Testis (tissue), 2 donors: ENCODE data around the gene SHISA4.

Experiments used
- POLR2A ChIP-seq: fragments of 450-650 bp; IDR thresholded peaks from one replicate; pipeline ENCODE4 v1.6.1; 2017; ENCODE audit warnings: antibody characterized with exemption, mild to moderate bottlenecking, moderate library complexity
- TF ChIP-seq, protein P1 (sequence below), 3 experiments: fragments of 450-650 bp in 2 of 3; fragments of 200-600 bp in 1 of 3; sonication (generic) in 1 of 3; IDR thresholded peaks; one replicate each; pipeline ENCODE4 v1.5.1; 2016 to 2019; ENCODE audit warnings: antibody characterized with exemption in 3 of 3, mild to moderate bottlenecking in 2 of 3, moderate library complexity in 1 of 3

DNA sequence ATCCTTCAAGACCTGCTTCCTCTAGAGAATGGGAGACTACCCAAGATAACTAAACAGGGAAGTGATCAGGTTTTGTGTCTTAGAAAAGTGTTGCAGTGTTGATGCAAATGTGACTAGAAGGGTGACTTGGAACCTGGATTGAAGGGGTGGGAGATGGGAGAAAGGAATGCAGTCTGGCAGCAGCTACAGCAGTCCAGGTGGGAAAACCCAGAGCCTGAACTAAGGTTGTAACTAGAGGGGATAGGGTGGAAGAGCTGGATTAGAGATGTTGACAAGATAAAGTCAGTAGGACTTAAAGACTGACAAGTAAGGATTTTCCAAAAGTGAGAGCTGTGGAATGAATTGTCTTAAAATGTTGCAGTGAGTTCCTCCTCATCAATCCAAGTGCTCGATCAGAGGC is 7.1 kb upstream of the SHISA4 start:
- TF ChIP-seq, protein P1, sequence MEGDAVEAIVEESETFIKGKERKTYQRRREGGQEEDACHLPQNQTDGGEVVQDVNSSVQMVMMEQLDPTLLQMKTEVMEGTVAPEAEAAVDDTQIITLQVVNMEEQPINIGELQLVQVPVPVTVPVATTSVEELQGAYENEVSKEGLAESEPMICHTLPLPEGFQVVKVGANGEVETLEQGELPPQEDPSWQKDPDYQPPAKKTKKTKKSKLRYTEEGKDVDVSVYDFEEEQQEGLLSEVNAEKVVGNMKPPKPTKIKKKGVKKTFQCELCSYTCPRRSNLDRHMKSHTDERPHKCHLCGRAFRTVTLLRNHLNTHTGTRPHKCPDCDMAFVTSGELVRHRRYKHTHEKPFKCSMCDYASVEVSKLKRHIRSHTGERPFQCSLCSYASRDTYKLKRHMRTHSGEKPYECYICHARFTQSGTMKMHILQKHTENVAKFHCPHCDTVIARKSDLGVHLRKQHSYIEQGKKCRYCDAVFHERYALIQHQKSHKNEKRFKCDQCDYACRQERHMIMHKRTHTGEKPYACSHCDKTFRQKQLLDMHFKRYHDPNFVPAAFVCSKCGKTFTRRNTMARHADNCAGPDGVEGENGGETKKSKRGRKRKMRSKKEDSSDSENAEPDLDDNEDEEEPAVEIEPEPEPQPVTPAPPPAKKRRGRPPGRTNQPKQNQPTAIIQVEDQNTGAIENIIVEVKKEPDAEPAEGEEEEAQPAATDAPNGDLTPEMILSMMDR (IDR thresholded peaks at IDR 0.05), result no peak
- no peak for TF ChIP-seq POLR2A
